Endothelial cell of umbilical vein (primary cell): ENCODE measurements around the gene GSPT1. TPM values are rescaled to one million over a fixed set of nuclear protein-coding genes. Genes with fewer than 3 reads are reported as not detected.

Experiments used
- BruUV-seq: library from RNA; stranded (reverse); fragments of 400-500 nt; replicated peaks from 2 replicates; lab custom pipeline; 2021; lab: Mats Ljungman, UMichigan
- CTCF ChIA-PET: fragments of 300-600, 350-600 bp; sonication (Branson Sonifier 250); formaldehyde crosslinking; loops from one replicate; lab custom pipeline; 2021; ENCODE audit warnings: antibody characterized with exemption, inconsistent platforms; lab: Charles Lee
- POLR2A ChIA-PET: fragments of 300-600, 350-600 bp; sonication (Branson Sonifier 250); formaldehyde crosslinking; loops from one replicate; lab custom pipeline; 2021; ENCODE audit warnings: antibody characterized with exemption, inconsistent platforms; lab: Charles Lee
- DNase-seq: peaks from one replicate; pipeline ENCODE4 v3.0.0-alpha.2; 2011; ENCODE audit warnings: low read depth, low spot score
- FAIRE-seq: peaks from 2 replicates; lab custom pipeline; 2011; peaks lifted over from hg19 to GRCh38; lab: Jason Lieb, UNC
- H2AFZ ChIP-seq: 2 replicates; pipeline ENCODE4 v1.6.0; 2012; ENCODE audit warnings: low read depth, low read length, control low read depth, inconsistent platforms
- H3K27ac ChIP-seq: 2 replicates; pipeline ENCODE4 v1.5.1; 2011; ENCODE audit warnings: low read depth, mild to moderate bottlenecking, control low read depth, low read length, moderate library complexity; ENCODE audit not compliant: insufficient read depth
- H3K27me3 ChIP-seq, 2 experiments: 2 replicates each; pipeline versions ENCODE4 v1.6.0 to v1.6.1; 2011; ENCODE audit warnings: low read length in 2 of 2, mixed read lengths in 1 of 2; ENCODE audit not compliant: control insufficient read depth in 2 of 2, insufficient read depth in 2 of 2
- H3K36me3 ChIP-seq, 2 experiments: 2 replicates in 1 of 2; 3 replicates in 1 of 2; pipeline ENCODE4 v1.5.1; 2011; ENCODE audit warnings: low read length in 2 of 2, mild to moderate bottlenecking in 1 of 2, moderate library complexity in 1 of 2; ENCODE audit not compliant: control insufficient read depth in 2 of 2, insufficient read depth in 2 of 2; ENCODE audit errors: extremely low read depth in 1 of 2
- H3K4me1 ChIP-seq: 3 replicates; pipeline ENCODE4 v1.5.1; 2011; ENCODE audit warnings: mild to moderate bottlenecking, low read length; ENCODE audit not compliant: control insufficient read depth, insufficient read depth; ENCODE audit errors: extremely low read depth
- H3K4me2 ChIP-seq: 2 replicates; pipeline ENCODE4 v1.6.1; 2011; ENCODE audit warnings: low read length, control low read depth, mixed read lengths; ENCODE audit not compliant: insufficient read depth
- H3K4me3 ChIP-seq, 3 experiments: fragments of 200-600 bp in 1 of 3; sonication (generic), shearing (Covaris generic) in 1 of 3; replicated peaks in 1 of 3; 2 replicates each; pipeline ENCODE4 v1.5.1; 2011 to 2016; ENCODE audit warnings: control low read depth in 3 of 3, low read length in 3 of 3, mild to moderate bottlenecking in 2 of 3, inconsistent platforms in 1 of 3, low read depth in 1 of 3, moderate library complexity in 1 of 3; ENCODE audit not compliant: insufficient read depth in 1 of 3
- H3K79me2 ChIP-seq: 2 replicates; pipeline ENCODE4 v1.6.0; 2012; ENCODE audit warnings: low read length, inconsistent platforms; ENCODE audit not compliant: control insufficient read depth, insufficient read depth
- H3K9ac ChIP-seq: replicated peaks from 2 replicates; pipeline ENCODE3; 2011; ENCODE audit warnings: low read length, control low read depth; ENCODE audit not compliant: insufficient read depth; ENCODE audit errors: extremely low read depth
- H3K9me1 ChIP-seq: replicated peaks from 3 replicates; pipeline ENCODE4 v1.6.0; 2011; ENCODE audit warnings: mild to moderate bottlenecking, low read length; ENCODE audit not compliant: control insufficient read depth, insufficient read depth; ENCODE audit errors: extremely low read depth
- H3K9me3 ChIP-seq: replicated peaks from 2 replicates; pipeline ENCODE4 v1.5.1; 2012; ENCODE audit warnings: low read length, inconsistent platforms; ENCODE audit not compliant: control insufficient read depth, insufficient read depth
- H4K20me1 ChIP-seq: replicated peaks from 2 replicates; pipeline ENCODE3; 2011; ENCODE audit warnings: mild to moderate bottlenecking, low read length; ENCODE audit not compliant: control insufficient read depth, insufficient read depth; ENCODE audit errors: extremely low read depth
- GATA2 ChIP-seq: IDR thresholded peaks from 2 replicates; pipeline ENCODE4 v1.7.0; 2011; ENCODE audit warnings: low read depth, mild to moderate bottlenecking, moderate library complexity, mixed read lengths, low read length; ENCODE audit not compliant: insufficient read length, insufficient read depth
- JUN ChIP-seq: IDR thresholded peaks from 2 replicates; pipeline ENCODE4 v1.6.1; 2011; ENCODE audit warnings: borderline replicate concordance, low read depth; ENCODE audit not compliant: insufficient read length, insufficient read depth
- MAX ChIP-seq: IDR thresholded peaks from 2 replicates; pipeline ENCODE4 v1.6.1; 2011; ENCODE audit not compliant: insufficient read depth, insufficient read length
- POLR2A ChIP-seq: IDR thresholded peaks from 2 replicates; pipeline ENCODE4 v1.6.1; 2012; ENCODE audit warnings: low read depth, mild to moderate bottlenecking, control low read depth, low read length
- POLR2AphosphoS5 ChIP-seq: IDR thresholded peaks from 2 replicates; pipeline ENCODE4 v1.6.1; 2012; ENCODE audit warnings: low read depth, mild to moderate bottlenecking, control low read depth, low read length, moderate library complexity; ENCODE audit not compliant: insufficient read depth
- dilution Hi-C: fragments of 300-500 bp; cut with MboI; formaldehyde crosslinking; loops from one replicate; pipeline ENCODE4 v1.15.0; 2019; ENCODE audit warnings: low sequenced_read_pairs; ENCODE audit not compliant: extremely low pct_ligation_motif_present
- intact Hi-C: fragments of 100-400 bp; cut with micrococcal nuclease; formaldehyde crosslinking; loops from one replicate; pipeline ENCODE4 v1.10.0; 2022
- polyA plus RNA-seq, 4 experiments: library from polyadenylated mRNA; depleted of rRNA in 3 of 4; stranded (reverse) in 3 of 4; unstranded in 1 of 4; fragments of >200 nt; gene quantifications; 2 replicates each; pipeline versions ENCODE4 v1.2.1 to v1.2.3, GENCODE V29; 2011 to 2012; ENCODE audit warnings: missing spikeins in 1 of 4
- total RNA-seq: library from RNA; stranded (reverse); gene quantifications from 2 replicates; pipeline ENCODE4 v1.2.3, GENCODE V29; 2021

GSPT1 gene
- total and polyA plus RNA-seq, 2 donors (not counting 3 experiments of a cell fraction or from before 2014, with no cell fraction given), result 40.3 to 152 TPM

- ChIA-PET CTCF (interaction anchor here (1.5 to 1.9 kb wide), 3 partner anchors 55 to 216 kb away, joined by 5 to 15 read pairs (median 5); partner anchors contain the start of gene ZC3H7A), POLR2A (no interaction called here)
- H3K9me3 ChIP-seq, result no peaks in the 10 kb centered on the region
- peaks cover 11% of the 10 kb centered on the region for H3K4me1 ChIP-seq
- H2AFZ ChIP-seq, result peak overlapping the region; percentile 4
- peak overlapping the region; percentile 51 to 95 (median 72) for H3K4me3 ChIP-seq
- DNase-seq, result no peak
- intact Hi-C loops (loop anchor here (5.0 kb wide), 2 partner anchors 215 to 555 kb away; no protein-coding TSS in a partner anchor), dilution Hi-C loops (no loop called here)
- peak overlapping the region; percentile 74 for H3K9ac ChIP-seq
- no TSS peak for BruUV-seq
- H3K27me3 ChIP-seq, result no peaks in the 10 kb centered on the region
- TF ChIP-seq JUN (no peak), POLR2AphosphoS5 (no peak), MAX (no peak), GATA2 (no peak), POLR2A (no peak)
- peaks cover 43% of the 10 kb centered on the region for H3K79me2 ChIP-seq
- H3K4me2 ChIP-seq, result peak overlapping the region; percentile 28
- FAIRE-seq, result no peak
- peaks cover 0 to 4% of the 10 kb centered on the region in 2 experiments for H3K36me3 ChIP-seq
- H3K27ac ChIP-seq, result no peak overlapping the region
- H3K9me1 ChIP-seq, result no peaks in the 10 kb centered on the region
- no peaks in the 10 kb centered on the region for H4K20me1 ChIP-seq
Measured at GRCh38 chr16:11852092-11852809, 63.5 kb downstream of the GSPT1 start.
